GM19023 (cell line): Measurements from ENCODE around the gene NINJ2.
"Not testable (repeated sequence)": the region's sequence is repeated elsewhere in the genome, so short reads cannot be mapped to it uniquely, and the experiment has no call there.

Experiments used
- ATAC-seq: cut with Tn5 transposase; IDR thresholded peaks from one replicate; pipeline ENCODE4 v1.9.1; 2021; ENCODE audit warnings: mild to moderate bottlenecking, moderate library complexity; ENCODE audit not compliant: unreplicated experiment

NINJ2 gene

GRCh38 chr12:663293-663871 lies at the start of gene NINJ2:
NINJ2 (minus strand) TSS chr12:663445; CDS start chr12:663360, 85 bp downstream.
- no peak for ATAC-seq

GRCh38 chr12:712172-712863 lies 49.1 kb upstream of the NINJ2 start:
- no peak for ATAC-seq

- ATAC-seq: no peak
Measured at GRCh38 chr12:709455-710020, 46.3 kb upstream of the NINJ2 start.

GRCh38 chr12:708084-708483 lies 44.8 kb upstream of the NINJ2 start:
- not testable (repeated sequence) for ATAC-seq

- no peak for ATAC-seq
Measured at GRCh38 chr12:704516-705242, 41.4 kb upstream of the NINJ2 start.

- no peak for ATAC-seq
Measured at GRCh38 chr12:701896-702539, 38.8 kb upstream of the NINJ2 start.

- ATAC-seq: no peak
Measured at GRCh38 chr12:700016-700415, 36.8 kb upstream of the NINJ2 start.

GRCh38 chr12:698222-698621 lies 35.0 kb upstream of the NINJ2 start:
- not testable (repeated sequence) for ATAC-seq

- no peak for ATAC-seq
Measured at GRCh38 chr12:697481-697880, 34.2 kb upstream of the NINJ2 start.

GRCh38 chr12:694734-695503 lies 31.7 kb upstream of the NINJ2 start:
- ATAC-seq: no peak

- no peak for ATAC-seq
Measured at GRCh38 chr12:693934-694533, 30.8 kb upstream of the NINJ2 start.

- ATAC-seq: no peak
Measured at GRCh38 chr12:692274-692673, 29.0 kb upstream of the NINJ2 start.

- no peak for ATAC-seq
Measured at GRCh38 chr12:690466-690865, 27.2 kb upstream of the NINJ2 start.

- peak; percentile 59 for ATAC-seq
Measured at GRCh38 chr12:685388-685787, 22.1 kb upstream of the NINJ2 start.

- no peak for ATAC-seq
Measured at GRCh38 chr12:684416-684815, 21.2 kb upstream of the NINJ2 start.

- no peak for ATAC-seq
Measured at GRCh38 chr12:681568-682256, 18.5 kb upstream of the NINJ2 start.

- no peak for ATAC-seq
Measured at GRCh38 chr12:678747-679712, 15.8 kb upstream of the NINJ2 start.

GRCh38 chr12:675562-675961 lies 12.3 kb upstream of the NINJ2 start:
- ATAC-seq: no peak
